KMS-11 (cell line): ENCODE data around the gene DUSP3.
"Not testable (repeated sequence)": the region's sequence is repeated elsewhere in the genome, so short reads cannot be mapped to it uniquely, and the experiment has no call there.

ENCODE experiments used
- H2AFZ ChIP-seq: fragments of 200-600 bp; sonication (generic); 2 replicates; pipeline ENCODE4 v1.6.1; 2016; ENCODE audit warnings: antibody characterized with exemption, mixed run types, low read depth
- H3K27ac ChIP-seq: fragments of 200-600 bp; sonication (generic); 2 replicates; pipeline ENCODE4 v1.6.1; 2016; ENCODE audit warnings: mild to moderate bottlenecking, mixed run types
- H3K27me3 ChIP-seq: fragments of 200-600 bp; sonication (generic); 2 replicates; pipeline ENCODE4 v1.6.1; 2017; ENCODE audit warnings: mild to moderate bottlenecking, low read depth, mixed run types, moderate library complexity; ENCODE audit not compliant: insufficient read depth
- H3K36me3 ChIP-seq: fragments of 200-600 bp; sonication (generic); 2 replicates; pipeline ENCODE4 v1.6.1; 2017; ENCODE audit warnings: mild to moderate bottlenecking, mixed run types; ENCODE audit not compliant: insufficient read depth
- H3K4me1 ChIP-seq: fragments of 200-600 bp; sonication (generic); 2 replicates; pipeline ENCODE4 v1.6.1; 2016; ENCODE audit warnings: mild to moderate bottlenecking, low read depth, mixed run types; ENCODE audit not compliant: poor library complexity, severe bottlenecking
- H3K4me2 ChIP-seq: fragments of 200-600 bp; sonication (generic); 2 replicates; pipeline ENCODE4 v1.7.0; 2016; ENCODE audit warnings: mild to moderate bottlenecking, mixed run types
- H3K4me3 ChIP-seq: fragments of 200-600 bp; sonication (generic); IDR thresholded peaks from 2 replicates; pipeline ENCODE4 v1.6.1; 2017; ENCODE audit warnings: low read depth, low read length, mixed read lengths; ENCODE audit not compliant: insufficient read depth
- H3K79me2 ChIP-seq: fragments of 200-600 bp; sonication (generic); 2 replicates; pipeline ENCODE4 v1.6.1; 2016; ENCODE audit warnings: low read depth, mixed run types; ENCODE audit not compliant: insufficient read depth
- H3K9ac ChIP-seq: fragments of 200-600 bp; sonication (generic); 2 replicates; pipeline ENCODE4 v1.6.1; 2016; ENCODE audit warnings: mild to moderate bottlenecking, mixed run types
- H4K20me1 ChIP-seq: fragments of 200-600 bp; sonication (generic); 2 replicates; pipeline ENCODE4 v1.6.1; 2016; ENCODE audit warnings: mild to moderate bottlenecking, mixed run types; ENCODE audit not compliant: insufficient read depth
- TF ChIP-seq, protein P1 (sequence below): fragments of 200-600 bp; sonication (generic); conservative IDR thresholded peaks from 2 replicates; pipeline ENCODE4 v1.6.1; 2017; ENCODE audit warnings: low read depth, mild to moderate bottlenecking, antibody characterized with exemption, low read length, moderate library complexity, mixed read lengths

DUSP3 gene

DNA sequence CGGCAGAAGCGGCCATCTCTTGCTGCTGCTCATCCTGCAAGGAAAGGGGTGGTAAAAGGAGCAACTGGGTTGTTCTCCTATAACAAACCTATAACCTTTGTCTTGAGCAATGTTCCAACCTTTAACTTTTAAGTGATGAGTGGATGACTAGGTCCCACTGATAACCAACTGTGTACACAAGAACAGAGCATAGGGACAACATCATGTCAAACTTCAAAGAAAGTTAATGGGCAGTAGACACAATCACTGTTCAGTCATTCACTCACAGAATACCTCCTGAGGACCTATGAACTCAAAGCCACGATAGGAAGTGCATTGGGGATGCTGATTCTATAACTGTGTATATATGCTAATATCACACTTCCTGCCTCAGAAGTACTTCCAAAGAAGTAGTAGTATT is 23.1 kb upstream of the DUSP3 start:
- no peaks in the 10 kb centered on the region for H3K36me3 ChIP-seq
- no peaks in the 10 kb centered on the region for H3K79me2 ChIP-seq
- no peak overlapping the region for H3K4me2 ChIP-seq
- no peak overlapping the region for H2AFZ ChIP-seq
- H3K9ac ChIP-seq: no peak overlapping the region
- no peaks in the 10 kb centered on the region for H3K4me1 ChIP-seq
- TF ChIP-seq, protein P1, sequence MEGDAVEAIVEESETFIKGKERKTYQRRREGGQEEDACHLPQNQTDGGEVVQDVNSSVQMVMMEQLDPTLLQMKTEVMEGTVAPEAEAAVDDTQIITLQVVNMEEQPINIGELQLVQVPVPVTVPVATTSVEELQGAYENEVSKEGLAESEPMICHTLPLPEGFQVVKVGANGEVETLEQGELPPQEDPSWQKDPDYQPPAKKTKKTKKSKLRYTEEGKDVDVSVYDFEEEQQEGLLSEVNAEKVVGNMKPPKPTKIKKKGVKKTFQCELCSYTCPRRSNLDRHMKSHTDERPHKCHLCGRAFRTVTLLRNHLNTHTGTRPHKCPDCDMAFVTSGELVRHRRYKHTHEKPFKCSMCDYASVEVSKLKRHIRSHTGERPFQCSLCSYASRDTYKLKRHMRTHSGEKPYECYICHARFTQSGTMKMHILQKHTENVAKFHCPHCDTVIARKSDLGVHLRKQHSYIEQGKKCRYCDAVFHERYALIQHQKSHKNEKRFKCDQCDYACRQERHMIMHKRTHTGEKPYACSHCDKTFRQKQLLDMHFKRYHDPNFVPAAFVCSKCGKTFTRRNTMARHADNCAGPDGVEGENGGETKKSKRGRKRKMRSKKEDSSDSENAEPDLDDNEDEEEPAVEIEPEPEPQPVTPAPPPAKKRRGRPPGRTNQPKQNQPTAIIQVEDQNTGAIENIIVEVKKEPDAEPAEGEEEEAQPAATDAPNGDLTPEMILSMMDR: no peak
- H3K27ac ChIP-seq: no peak overlapping the region
- H3K4me3 ChIP-seq: no peak overlapping the region
- no peaks in the 10 kb centered on the region for H3K27me3 ChIP-seq
- H4K20me1 ChIP-seq: no peaks in the 10 kb centered on the region

DNA sequence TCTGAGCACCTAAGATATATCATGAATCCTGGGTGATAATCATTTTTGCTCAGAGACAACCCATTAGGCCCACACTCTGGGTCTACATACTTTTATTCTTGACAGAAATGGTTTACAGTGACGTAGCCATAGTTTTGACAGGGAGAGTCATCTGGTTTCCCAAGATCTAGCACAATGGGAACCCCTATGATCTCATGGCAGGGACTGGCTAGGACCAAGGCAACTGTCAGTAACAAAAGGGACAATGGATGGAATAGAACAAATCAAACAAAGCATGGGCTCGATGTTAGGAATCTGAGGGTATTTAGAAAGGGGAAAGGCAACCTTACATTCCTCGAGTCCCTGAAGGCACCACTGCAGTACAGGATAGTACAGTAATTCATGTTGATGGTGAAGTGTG is 22.0 kb upstream of the DUSP3 start:
- Histone ChIP-seq H3K79me2 (no peaks in the 10 kb centered on the region), H3K4me2 (no peak overlapping the region)
- TF ChIP-seq, protein P1: no peak

DNA sequence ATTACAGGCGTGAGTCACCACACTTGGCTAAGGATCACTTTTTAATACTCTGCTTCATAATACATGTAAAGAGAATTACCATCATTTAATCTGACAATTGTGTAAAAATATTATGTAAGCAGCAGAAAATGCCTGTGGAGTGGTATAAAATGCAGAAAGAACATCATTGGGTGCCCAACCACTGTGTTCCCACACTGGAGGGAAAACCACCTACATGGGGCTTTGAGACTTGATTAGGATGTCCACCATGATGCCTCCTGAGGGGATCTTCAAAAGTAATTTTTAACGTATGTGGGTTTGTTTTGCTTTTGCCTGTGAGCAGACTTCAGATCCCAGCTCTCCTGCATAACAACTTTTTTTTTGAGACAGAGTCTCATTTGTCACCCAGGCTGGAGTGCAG is 20.3 kb upstream of the DUSP3 start:
- Histone ChIP-seq H2AFZ (no peak overlapping the region), H3K4me3 (no peak overlapping the region), H3K27me3 (no peaks in the 10 kb centered on the region), H3K4me1 (no peaks in the 10 kb centered on the region), H4K20me1 (no peaks in the 10 kb centered on the region), H3K27ac (no peak overlapping the region), H3K4me2 (no peak overlapping the region), H3K36me3 (no peaks in the 10 kb centered on the region), H3K9ac (no peak overlapping the region), H3K79me2 (no peaks in the 10 kb centered on the region)
- TF ChIP-seq, protein P1: no peak

More for the DNA sequence above, 22.0 kb upstream of the DUSP3 start:
- Histone ChIP-seq H2AFZ (no peak overlapping the region), H3K4me3 (no peak overlapping the region), H3K27ac (no peak overlapping the region), H3K4me1 (no peaks in the 10 kb centered on the region), H3K36me3 (no peaks in the 10 kb centered on the region), H4K20me1 (no peaks in the 10 kb centered on the region), H3K9ac (no peak overlapping the region), H3K27me3 (no peaks in the 10 kb centered on the region)

DNA sequence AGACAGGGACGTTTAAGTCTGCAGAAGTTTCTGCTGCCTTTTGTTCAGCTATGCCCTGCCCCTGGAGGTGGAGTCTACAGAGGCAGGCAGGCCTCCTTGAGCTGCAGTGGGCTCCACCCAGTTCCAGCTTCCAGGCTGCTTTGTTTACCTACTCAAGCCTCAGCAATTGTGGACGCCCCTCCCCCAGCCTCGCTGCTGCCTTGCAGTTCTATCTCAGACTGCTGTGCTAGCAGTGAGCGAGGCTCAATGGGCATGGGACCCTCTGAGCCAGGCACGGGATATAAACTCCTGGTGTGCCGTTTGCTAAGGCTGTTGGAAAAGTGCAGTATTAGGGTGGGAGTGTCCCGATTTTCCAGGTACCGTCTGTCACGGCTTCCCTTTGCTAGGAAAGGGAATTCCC is 19.2 kb upstream of the DUSP3 start:
- not testable (repeated sequence) for H3K27me3 ChIP-seq, H2AFZ ChIP-seq, H3K36me3 ChIP-seq, H3K4me3 ChIP-seq, H3K4me1 ChIP-seq, H3K79me2 ChIP-seq, H4K20me1 ChIP-seq, H3K4me2 ChIP-seq, H3K9ac ChIP-seq, H3K27ac ChIP-seq

DNA sequence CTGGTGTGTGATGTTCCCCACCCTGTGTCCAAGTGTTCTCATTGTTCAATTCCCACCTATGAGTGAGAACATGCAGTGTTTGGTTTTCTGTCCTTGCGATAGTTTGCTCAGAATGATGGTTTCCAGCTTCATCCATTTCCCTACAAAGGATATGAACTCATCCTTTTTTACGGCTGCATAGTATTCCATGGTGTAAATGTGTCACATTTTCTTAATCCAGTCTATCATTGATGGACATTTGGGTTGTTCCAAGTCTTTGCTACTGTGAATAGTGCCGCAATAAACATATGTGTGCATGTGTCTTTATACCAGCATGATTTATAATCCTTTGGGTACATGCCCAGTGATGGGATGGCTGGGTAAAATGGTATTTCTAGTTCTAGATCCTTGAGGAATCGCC is 13.9 kb upstream of the DUSP3 start:
- not testable (repeated sequence) for H3K9ac ChIP-seq, H3K27me3 ChIP-seq, H3K79me2 ChIP-seq, H4K20me1 ChIP-seq, H3K4me2 ChIP-seq, H2AFZ ChIP-seq, H3K4me3 ChIP-seq, H3K27ac ChIP-seq, H3K36me3 ChIP-seq, H3K4me1 ChIP-seq

DNA sequence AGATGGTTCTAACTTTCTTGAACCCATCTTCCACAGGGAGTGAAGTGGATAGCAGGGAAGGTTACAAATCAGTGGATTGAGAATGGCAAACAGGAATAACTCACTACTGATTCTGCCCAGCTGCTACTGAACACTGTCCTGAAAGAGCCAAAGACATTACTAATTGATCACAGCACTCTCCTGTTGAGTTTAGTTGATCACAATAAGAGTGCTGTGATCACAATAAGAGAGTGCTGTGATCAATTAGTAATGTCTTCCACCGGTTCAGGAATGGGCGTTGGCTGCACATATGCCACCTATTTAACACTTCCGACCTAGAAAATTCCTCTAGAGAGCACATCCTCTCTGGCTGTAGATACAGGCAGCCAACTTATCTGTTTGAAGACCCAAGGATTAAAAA is 12.8 kb upstream of the DUSP3 start:
- Histone ChIP-seq H3K4me1 (no peaks in the 10 kb centered on the region), H3K4me2 (no peak overlapping the region), H3K27me3 (no peaks in the 10 kb centered on the region), H3K9ac (no peak overlapping the region), H3K79me2 (no peaks in the 10 kb centered on the region), H3K4me3 (no peak overlapping the region), H4K20me1 (no peaks in the 10 kb centered on the region), H3K36me3 (no peaks in the 10 kb centered on the region), H2AFZ (no peak overlapping the region), H3K27ac (no peak overlapping the region)
- TF ChIP-seq, protein P1: no peak
